ENCODE measurements around the gene IRF7. TPM values are rescaled to one million over a fixed set of nuclear protein-coding genes. Genes with fewer than 3 reads are reported as not detected.

IRF7 gene
- total RNA-seq, 6 donors from 2014 or later, result 32.6 to 123 (median 56.2) TPM

DNA sequence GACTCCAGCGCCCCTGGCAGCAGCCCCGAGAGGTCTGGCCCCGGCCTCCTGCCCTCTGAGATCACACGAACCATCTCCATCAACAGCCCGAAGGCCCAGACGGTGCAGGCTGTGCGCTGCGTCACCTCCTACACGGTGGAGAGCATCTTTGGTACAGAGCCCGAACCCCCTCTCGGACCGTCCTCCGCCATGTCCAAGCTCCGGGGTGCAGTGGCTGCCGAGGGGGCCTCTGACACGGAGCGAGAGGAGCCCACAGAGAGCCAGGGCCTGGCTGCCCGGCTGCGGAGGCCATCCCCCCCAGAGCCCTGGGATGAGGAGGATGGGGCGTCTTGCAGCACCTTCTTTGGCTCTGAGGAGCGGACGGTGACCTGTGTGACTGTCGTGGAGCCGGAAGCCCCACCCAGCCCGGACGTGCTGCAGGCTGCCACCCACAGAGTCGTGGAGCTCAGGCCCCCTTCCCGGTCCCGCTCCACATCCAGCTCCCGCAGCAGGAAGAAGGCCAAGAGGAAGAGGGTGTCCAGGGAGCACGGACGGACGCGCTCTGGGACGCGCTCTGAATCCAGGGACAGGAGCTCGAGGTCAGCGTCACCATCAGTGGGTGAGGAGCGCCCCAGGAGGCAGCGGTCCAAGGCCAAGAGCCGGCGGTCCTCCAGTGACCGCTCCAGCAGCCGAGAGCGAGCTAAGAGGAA is 7.6 kb downstream of the IRF7 start:
- TF ChIP-seq POLR2A (IDR thresholded peaks at IDR 0.05), result no peak
- TF ChIP-seq POLR2AphosphoS5 (IDR thresholded peaks at IDR 0.05), result no peak
- TF ChIP-seq EP300 (IDR thresholded peaks at IDR 0.05), result no peak
- TF ChIP-seq CTCF (IDR thresholded peaks at IDR 0.05), result no peak
- no peaks in the 10 kb centered on the region for H3K9me3 ChIP-seq
- ATAC-seq (ENCODE audit: low FRiP score in 2 of 2) (no peak), DNase-seq (peak in 1 of 2 donors; percentile 79)
- H3K4me3 ChIP-seq, result no peak overlapping the region
- WGBS, 2 donors, result 94 to 97% methylated on average over 43 to 45 of the region's 45 CpGs
- H3K27me3 ChIP-seq, result no peaks in the 10 kb centered on the region
- peaks cover 66 to 100% (median 98%) of the 10 kb centered on the region in 4 donors for H3K36me3 ChIP-seq
- no peak overlapping the region for H3K27ac ChIP-seq
- H3K4me1 ChIP-seq, result peaks cover under 1 to 5% (median 1%) of the 10 kb centered on the region in 4 donors

GRCh38 chr11:607020-607780 is 8.6 kb downstream of the IRF7 start:
- TF ChIP-seq EP300 (IDR thresholded peaks at IDR 0.05) (no peak), CTCF (IDR thresholded peaks at IDR 0.05) (no peak), POLR2A (IDR thresholded peaks at IDR 0.05) (no peak), POLR2AphosphoS5 (IDR thresholded peaks at IDR 0.05) (no peak)
- Histone ChIP-seq H3K4me1 (no peaks in the 10 kb centered on the region), H3K36me3 (peaks cover 65 to 100% (median 98%) of the 10 kb centered on the region in 4 donors), H3K27me3 (no peaks in the 10 kb centered on the region), H3K9me3 (no peaks in the 10 kb centered on the region), H3K4me3 (no peak overlapping the region), H3K27ac (no peak overlapping the region)
- ATAC-seq (ENCODE audit: low FRiP score in 2 of 2) (no peak), DNase-seq (peak in 1 of 2 donors; percentile 82)
- 91 to 93% methylated on average over 12 to 28 of the region's 35 CpGs for WGBS, 2 donors

- Histone ChIP-seq H3K36me3 (peaks cover 67 to 100% (median 98%) of the 10 kb centered on the region in 4 donors), H3K4me1 (no peaks in the 10 kb centered on the region), H3K27me3 (no peaks in the 10 kb centered on the region), H3K27ac (no peak overlapping the region), H3K9me3 (no peaks in the 10 kb centered on the region), H3K4me3 (no peak overlapping the region)
- 72 to 93% methylated on average over 5 to 16 of the region's 19 CpGs for WGBS, 2 donors
- ATAC-seq (ENCODE audit: low FRiP score in 2 of 2), result peak; percentile 47 to 67
- TF ChIP-seq POLR2AphosphoS5 (IDR thresholded peaks at IDR 0.05) (no peak), CTCF (IDR thresholded peaks at IDR 0.05) (no peak), EP300 (IDR thresholded peaks at IDR 0.05) (no peak), POLR2A (IDR thresholded peaks at IDR 0.05) (no peak)
- DNase-seq, result peak; percentile 79 to 90
These were observed 9.5 kb downstream of the IRF7 start for GRCh38 chr11:606245-606644.

DNA sequence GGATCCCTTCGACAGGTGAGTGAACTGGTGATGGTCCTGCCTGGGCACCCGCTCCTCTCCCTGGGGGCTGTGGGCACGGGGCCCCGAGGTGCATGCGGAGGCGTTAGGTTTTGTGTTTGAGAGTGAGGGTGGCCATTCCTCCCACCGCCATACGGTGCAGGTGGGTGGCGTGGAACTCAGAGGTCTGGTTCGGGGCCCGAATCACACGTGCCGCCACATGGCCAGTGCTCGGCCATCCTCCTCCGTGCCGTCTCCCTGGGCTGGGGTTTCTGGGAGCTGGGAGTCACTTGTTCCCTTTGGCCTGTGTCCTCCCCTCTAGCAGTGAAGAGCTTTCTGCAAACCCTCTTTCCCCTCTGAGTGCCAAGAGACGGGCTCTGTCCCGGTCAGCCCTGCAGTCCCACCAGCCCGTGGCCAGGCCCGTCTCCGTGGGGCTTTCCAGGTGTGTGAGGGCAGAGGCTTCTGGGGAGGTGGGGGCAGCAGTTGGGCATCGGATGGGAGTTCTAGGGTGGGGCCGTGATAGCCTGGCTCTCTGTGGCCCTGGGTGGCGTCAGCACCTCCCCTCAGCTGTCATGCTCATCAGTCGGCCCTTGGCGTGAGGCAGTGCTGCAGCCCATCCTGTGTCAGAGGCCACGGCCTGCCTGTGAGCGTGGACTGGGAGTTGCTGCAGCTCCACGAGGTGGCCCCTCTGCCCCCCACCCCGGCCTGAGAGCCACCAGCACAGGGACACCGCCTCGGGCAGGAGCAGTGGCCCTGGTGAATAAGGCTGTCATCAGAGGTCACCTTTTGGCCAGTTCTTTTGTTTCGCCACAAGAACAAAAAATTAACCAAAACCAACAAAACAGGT is 10.2 kb downstream of the IRF7 start:
- Histone ChIP-seq H3K9me3 (no peaks in the 10 kb centered on the region), H3K27ac (no peak overlapping the region), H3K4me3 (no peak overlapping the region), H3K27me3 (no peaks in the 10 kb centered on the region), H3K4me1 (no peaks in the 10 kb centered on the region), H3K36me3 (peaks cover 66 to 100% (median 96%) of the 10 kb centered on the region in 4 donors)
- TF ChIP-seq POLR2A (IDR thresholded peaks at IDR 0.05) (no peak), POLR2AphosphoS5 (IDR thresholded peaks at IDR 0.05) (no peak), CTCF (IDR thresholded peaks at IDR 0.05) (no peak), EP300 (IDR thresholded peaks at IDR 0.05) (no peak)
- DNase-seq, result peak in 1 of 2 donors; percentile 68
- WGBS, 2 donors, result 96 to 97% methylated on average over 14 to 32 of the region's 33 CpGs
- no peak for ATAC-seq (ENCODE audit: low FRiP score in 2 of 2)
